T-helper 2 cell treated with Interferon-gamma antibody and Interleukin-4, amounts not matched to agents 100 ng/mL and 5 ng/mL, for 36 hours (primary cell): Measurements from ENCODE around the gene CACNG8. TPM values are rescaled to one million over a fixed set of nuclear protein-coding genes. Genes with fewer than 3 reads are reported as not detected.

Experiments
- intact Hi-C: fragments of 100-400 bp; cut with micrococcal nuclease; formaldehyde crosslinking; loops from one replicate; pipeline ENCODE4 v1.15.1; 2023
- total RNA-seq: library from RNA; stranded (reverse); gene quantifications from 2 replicates; pipeline ENCODE4 v1.2.3, GENCODE V29; 2022

Gene CACNG8
- total RNA-seq, 1 donor from 2014 or later, result not detected

- intact Hi-C loops, result no loop called here
Observed at GRCh38 chr19:53992211-53992610, 29.5 kb downstream of the CACNG8 start.

- intact Hi-C loops, result no loop called here
Observed at GRCh38 chr19:53992815-53993214, 30.1 kb downstream of the CACNG8 start.

DNA sequence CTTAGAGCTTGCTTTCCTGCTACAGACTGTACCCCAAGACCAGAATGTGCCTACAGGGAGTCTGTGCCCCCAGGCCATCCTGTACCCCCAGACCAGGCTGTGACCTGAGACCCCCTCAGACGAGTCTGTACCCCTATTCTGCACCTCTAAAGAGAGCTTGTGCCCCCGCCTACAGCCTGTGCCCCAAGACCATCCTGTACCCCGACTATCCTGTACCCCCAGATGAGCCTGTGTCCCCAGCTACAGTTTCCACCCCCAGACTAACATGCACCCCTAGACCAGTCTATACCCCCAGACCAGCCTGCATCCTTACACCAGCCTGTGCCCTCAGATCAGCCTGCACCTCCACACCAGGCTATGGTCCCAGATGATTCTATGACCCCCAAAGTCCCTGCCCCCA is 30.7 kb downstream of the CACNG8 start:
- intact Hi-C loops, result no loop called here

DNA sequence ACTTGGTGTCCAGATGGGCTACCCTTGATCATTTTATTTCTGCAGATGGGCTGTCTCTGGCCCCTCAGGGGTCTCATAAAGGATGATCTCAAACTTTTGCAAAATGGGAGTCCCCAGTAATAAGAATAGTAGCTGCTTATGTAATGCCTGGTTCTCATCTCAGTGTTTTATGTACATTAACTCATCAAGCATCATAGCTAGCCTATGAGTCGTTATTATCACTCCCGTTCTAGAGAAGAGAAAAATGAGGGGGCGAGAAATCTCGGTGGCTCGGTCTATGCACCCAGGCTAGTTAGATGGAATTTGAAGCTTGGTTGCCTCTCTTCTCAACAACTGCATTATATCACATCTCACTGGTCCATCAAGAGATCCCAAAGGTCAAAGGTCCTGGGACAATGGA is 32.1 kb downstream of the CACNG8 start:
- intact Hi-C loops, result no loop called here

DNA sequence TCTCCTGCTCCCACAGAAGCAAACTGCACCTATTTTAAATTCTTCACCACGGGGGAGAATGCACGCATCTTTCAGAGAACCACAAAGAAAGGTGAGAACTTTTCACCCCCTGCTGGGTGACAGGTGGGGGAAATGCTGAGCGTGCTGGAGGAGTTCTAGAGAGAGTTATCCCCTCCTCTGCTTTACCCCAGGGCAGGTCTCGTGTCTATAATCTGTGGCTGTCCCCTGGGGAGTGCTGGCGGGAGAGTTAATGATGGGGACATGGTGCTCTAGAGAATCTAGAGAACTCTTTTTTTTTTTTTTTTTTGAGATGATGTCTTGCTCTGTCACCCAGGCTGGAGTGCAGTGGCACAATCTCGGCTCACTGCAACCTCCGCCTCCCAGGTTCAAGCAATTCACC is 35.5 kb downstream of the CACNG8 start:
- intact Hi-C loops, result no loop called here

DNA sequence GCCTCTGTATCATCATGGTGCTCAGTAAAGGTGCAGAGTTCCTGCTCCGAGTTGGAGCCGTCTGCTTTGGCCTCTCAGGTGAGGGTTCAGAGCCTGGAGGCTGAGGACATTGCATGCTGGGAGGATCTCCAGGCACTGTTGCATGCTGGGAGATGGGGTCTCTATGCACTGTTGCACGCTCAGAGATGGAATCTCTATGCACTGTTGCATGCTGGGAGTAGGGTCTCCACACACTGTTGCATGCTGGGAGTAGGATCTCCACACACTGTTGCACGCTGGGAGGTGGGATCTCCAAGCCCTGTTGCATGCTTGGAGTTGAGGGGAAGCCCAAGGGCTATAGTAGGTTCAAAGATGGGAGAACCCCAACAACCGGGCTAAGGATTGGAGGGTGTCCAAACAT is 37.0 kb downstream of the CACNG8 start:
- intact Hi-C loops, result no loop called here

DNA sequence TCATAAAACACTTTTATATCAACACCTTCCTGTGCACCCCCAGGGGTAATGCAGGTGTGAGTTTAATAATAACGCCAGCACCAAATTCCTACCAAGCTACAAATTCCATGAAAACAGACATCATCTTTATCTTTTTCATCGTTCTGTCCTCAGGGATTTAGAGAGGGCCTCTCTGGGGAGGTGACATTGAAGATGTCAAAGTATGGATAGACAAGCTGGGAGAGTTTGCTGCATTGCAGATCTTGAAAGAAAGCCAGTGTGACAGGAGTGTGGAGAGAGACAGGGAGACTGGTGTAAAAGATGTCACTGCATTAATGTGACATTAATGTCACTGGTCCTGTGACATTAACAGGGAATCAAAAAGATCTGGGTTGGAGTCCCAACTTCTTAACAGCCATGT is 38.8 kb downstream of the CACNG8 start:
- intact Hi-C loops, result no loop called here

GRCh38 chr19:54002495-54003315 is 40.0 kb downstream of the CACNG8 start:
- intact Hi-C loops, result no loop called here

- intact Hi-C loops, result no loop called here
Observed at GRCh38 chr19:54009440-54009839, 46.7 kb downstream of the CACNG8 start.

- intact Hi-C loops, result no loop called here
Observed at GRCh38 chr19:54010474-54010873, 47.7 kb downstream of the CACNG8 start.

GRCh38 chr19:54011507-54012211 is 48.9 kb downstream of the CACNG8 start:
- intact Hi-C loops, result no loop called here

DNA sequence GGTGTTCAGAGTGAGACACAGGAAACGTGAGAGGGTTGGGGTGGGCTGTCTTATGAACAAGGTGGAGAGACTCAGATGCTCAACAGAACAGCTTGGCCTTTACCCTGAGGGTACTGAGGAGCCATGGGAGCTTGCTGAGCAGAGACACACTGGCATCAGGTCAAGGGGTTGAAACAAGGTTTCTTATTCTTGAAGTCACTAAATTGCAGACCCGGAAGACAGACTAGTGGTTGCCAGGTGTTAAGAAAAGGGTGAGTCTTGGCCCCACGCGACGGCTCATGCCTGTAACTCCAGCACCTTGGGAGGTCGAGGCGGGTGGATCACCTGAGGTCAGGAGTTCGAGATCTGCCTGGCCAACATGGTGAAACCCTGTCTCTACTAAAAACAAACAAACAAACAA is 51.1 kb downstream of the CACNG8 start:
- intact Hi-C loops, result no loop called here

- intact Hi-C loops, result no loop called here
Observed at GRCh38 chr19:54014920-54015560, 52.3 kb downstream of the CACNG8 start.

DNA sequence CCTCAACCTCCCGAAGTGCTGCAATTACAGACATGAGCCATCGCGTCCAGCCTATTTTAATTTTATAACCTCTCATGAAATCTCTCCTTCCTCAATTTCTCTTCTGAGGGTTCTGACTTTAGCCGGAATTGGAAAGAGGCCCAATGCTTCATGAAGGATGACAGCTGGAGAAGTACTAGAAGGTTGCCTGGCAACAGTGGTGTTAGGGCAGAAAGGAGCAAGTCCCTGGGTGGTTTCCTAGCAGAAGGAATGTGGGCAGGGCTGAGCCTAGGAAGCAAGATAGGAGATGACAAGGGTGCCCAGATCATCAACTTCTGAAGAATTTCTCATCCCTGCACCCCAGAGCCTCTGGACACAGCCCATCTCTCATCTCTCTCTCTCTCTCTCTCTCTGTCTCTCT is 54.5 kb downstream of the CACNG8 start:
- intact Hi-C loops, result no loop called here

DNA sequence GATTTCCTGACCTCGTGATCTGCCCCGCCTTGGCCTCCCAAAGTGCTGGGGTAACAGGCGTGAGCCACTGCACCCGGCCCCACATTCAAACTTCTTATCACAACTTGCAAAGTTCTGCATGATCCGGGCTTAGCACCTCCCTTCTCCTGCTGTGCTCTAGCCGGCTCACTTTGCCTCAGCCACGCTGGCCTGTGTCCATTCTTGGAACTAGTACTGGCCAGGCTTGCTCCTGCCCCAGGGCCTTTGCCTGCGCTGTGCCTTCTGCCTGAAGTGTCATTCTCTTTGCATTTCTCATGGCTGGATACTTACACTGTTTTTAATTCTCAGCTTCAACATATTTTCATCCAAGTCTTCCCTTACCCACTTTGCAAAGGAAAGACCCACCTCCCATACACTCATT is 58.6 kb downstream of the CACNG8 start:
- intact Hi-C loops, result no loop called here

GRCh38 chr19:54021932-54022331 is 59.2 kb downstream of the CACNG8 start:
- intact Hi-C loops, result loop anchor here (2.0 kb wide), 1 partner anchor 115 kb away; no protein-coding TSS in a partner anchor

- intact Hi-C loops, result loop anchor here (2.0 kb wide), 1 partner anchor 116 kb away; no protein-coding TSS in a partner anchor
Observed at GRCh38 chr19:54023191-54023590, 60.5 kb downstream of the CACNG8 start.

- intact Hi-C loops, result loop anchor here (1.0 kb wide), 2 partner anchors 182 to 231 kb away; no protein-coding TSS in a partner anchor
Observed at GRCh38 chr19:54024660-54025059, 61.9 kb downstream of the CACNG8 start.

DNA sequence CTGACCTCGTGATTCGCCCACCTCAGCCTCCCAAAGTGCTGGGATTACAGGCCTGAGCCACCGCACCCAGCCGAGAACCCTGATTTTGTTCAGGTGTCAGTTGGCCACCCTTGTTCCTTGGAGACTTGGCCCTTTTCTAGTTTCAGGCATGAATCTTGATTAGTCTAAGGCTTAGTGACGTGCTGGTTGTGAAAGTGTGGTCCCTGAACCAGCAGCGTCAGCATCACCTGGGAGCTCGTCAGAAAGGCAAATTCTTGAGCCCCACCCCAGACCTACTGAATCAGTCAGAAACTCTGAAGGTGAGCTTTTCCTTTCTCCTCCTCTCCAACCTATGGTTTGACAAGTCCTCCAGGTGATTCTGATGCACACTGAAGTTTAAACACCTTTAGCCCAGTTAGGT is 63.9 kb downstream of the CACNG8 start:
- intact Hi-C loops, result no loop called here

DNA sequence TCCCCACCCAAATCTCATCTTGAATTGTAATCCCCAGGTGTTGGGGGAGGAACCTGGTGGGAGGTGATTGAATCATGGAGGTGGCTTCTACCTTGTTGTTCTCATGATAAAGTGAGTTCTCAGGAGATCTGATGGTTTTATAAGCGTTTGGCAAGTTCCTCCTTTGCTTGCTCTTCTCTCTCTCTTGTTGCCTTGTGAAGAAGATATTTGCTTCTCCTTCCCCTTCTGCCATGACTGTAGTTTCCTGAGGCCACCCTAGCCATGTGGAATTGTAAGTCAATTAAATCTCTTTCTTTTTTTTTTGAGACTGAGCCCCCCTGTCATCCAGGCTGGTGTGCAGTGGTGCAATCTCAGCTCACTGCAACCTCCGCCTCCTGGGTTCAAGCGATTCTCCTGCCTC is 66.6 kb downstream of the CACNG8 start:
- intact Hi-C loops, result no loop called here

- intact Hi-C loops, result no loop called here
Observed at GRCh38 chr19:54029930-54030490, 67.3 kb downstream of the CACNG8 start.
